HG02943 (cell line): Measurements from ENCODE around the gene ACADSB.
A peak's percentile ranks its signal among the peaks of the same experiment; 100 is the strongest.

Experiments
- ATAC-seq: cut with Tn5 transposase; IDR thresholded peaks from one replicate; pipeline ENCODE4 v1.9.1; 2021; ENCODE audit warnings: mild to moderate bottlenecking, low read depth, moderate library complexity; ENCODE audit not compliant: unreplicated experiment

Gene ACADSB

GRCh38 chr10:123008355-123009104 is at the start of gene ACADSB, which contains the start of gene IKZF5:
TSS of gene ACADSB (plus strand) at chr10:123009006. CDS start at chr10:123009030, 24 bp downstream.
TSS of gene IKZF5 (minus strand) at chr10:123008795. CDS start at chr10:122998625, 10,170 bp downstream.
- ATAC-seq = peak; percentile 75

GRCh38 chr10:122962405-122962804 is 46.4 kb upstream of the ACADSB start:
- ATAC-seq = no peak

GRCh38 chr10:122966879-122967278 is 41.9 kb upstream of the ACADSB start:
- ATAC-seq = no peak

- no peak for ATAC-seq
These were observed 40.1 kb upstream of the ACADSB start for GRCh38 chr10:122968698-122969097.

- no peak for ATAC-seq
These were observed 34.8 kb upstream of the ACADSB start for GRCh38 chr10:122974023-122974422.

GRCh38 chr10:122974543-122975064 is 34.2 kb upstream of the ACADSB start:
- ATAC-seq = no peak

- ATAC-seq = peak; percentile 98
These were observed 28.4 kb upstream of the ACADSB start, which contains the start of gene PSTK for GRCh38 chr10:122980209-122981065. TSS of gene PSTK (plus strand) at chr10:122980401. CDS start at chr10:122980480, 79 bp downstream.

GRCh38 chr10:122981066-122981464 is 27.7 kb upstream of the ACADSB start:
- ATAC-seq = no peak

- no peak for ATAC-seq
These were observed 24.9 kb upstream of the ACADSB start for GRCh38 chr10:122983898-122984297.

GRCh38 chr10:122984708-122985107 is 24.1 kb upstream of the ACADSB start:
- no peak for ATAC-seq

GRCh38 chr10:122986335-122986734 is 22.5 kb upstream of the ACADSB start:
- no peak for ATAC-seq

- ATAC-seq = no peak
These were observed 20.3 kb upstream of the ACADSB start for GRCh38 chr10:122988501-122988900.

- no peak for ATAC-seq
These were observed 18.5 kb upstream of the ACADSB start for GRCh38 chr10:122990278-122990677.

- ATAC-seq = no peak
These were observed 16.7 kb upstream of the ACADSB start for GRCh38 chr10:122992031-122992585.

- no peak for ATAC-seq
These were observed 14.9 kb upstream of the ACADSB start for GRCh38 chr10:122993797-122994336.

GRCh38 chr10:122995936-122996335 is 12.9 kb upstream of the ACADSB start:
- no peak for ATAC-seq

- no peak for ATAC-seq
These were observed 10.9 kb upstream of the ACADSB start for GRCh38 chr10:122997864-122998263.

- ATAC-seq = no peak
These were observed 10.4 kb upstream of the ACADSB start for GRCh38 chr10:122998360-122998917.

- ATAC-seq = no peak
These were observed 9.9 kb upstream of the ACADSB start for GRCh38 chr10:122998934-122999333.

- no peak for ATAC-seq
These were observed 9.5 kb upstream of the ACADSB start for GRCh38 chr10:122999347-122999746.
